ENCODE data around the gene ATAT1. TPM values are rescaled to one million over a fixed set of nuclear protein-coding genes. Genes with fewer than 3 reads are reported as not detected.
A peak's percentile ranks its signal among the peaks of the same experiment; 100 is the strongest.

ATAT1 gene
- total and polyA plus RNA-seq, 2 of the 13 experiments (the other 11 are each of a cell fraction or from before 2014, with no cell fraction given) = 9.2 to 23.6 TPM

- no peak for TF ChIP-seq ZNF607 (CRISPR knock-in tag; IDR thresholded peaks at IDR 0.05; ENCODE audit: borderline replicate concordance)
- peak; percentile 91 for TF ChIP-seq REPIN1 (CRISPR knock-in tag; IDR thresholded peaks at IDR 0.05; ENCODE audit: borderline replicate concordance, low read depth)
- no peak for TF ChIP-seq E2F1 (CRISPR knock-in tag; IDR thresholded peaks at IDR 0.05)
- TF ChIP-seq ARNTL (CRISPR knock-in tag; IDR thresholded peaks at IDR 0.05) = no peak; the same call in 1 of the 2 replicates
- no peak for TF ChIP-seq ONECUT2 (CRISPR knock-in tag; IDR thresholded peaks at IDR 0.05)
- TF ChIP-seq GRHL1 (CRISPR knock-in tag; conservative IDR thresholded peaks at IDR 0.05) = no peak
- TF ChIP-seq RFXAP (CRISPR knock-in tag; IDR thresholded peaks at IDR 0.05; ENCODE audit: borderline replicate concordance) = no peak
- TF ChIP-seq ZNF326 (CRISPR knock-in tag; IDR thresholded peaks at IDR 0.05; ENCODE audit: borderline replicate concordance) = no peak
- TF ChIP-seq ZNF30 (CRISPR knock-in tag; IDR thresholded peaks at IDR 0.05) = no peak
- no peak for TF ChIP-seq ZFP82 (CRISPR knock-in tag; IDR thresholded peaks at IDR 0.05; ENCODE audit: borderline replicate concordance)
- TF ChIP-seq ZNF441 (CRISPR knock-in tag; IDR thresholded peaks at IDR 0.05; ENCODE audit: borderline replicate concordance) = no peak
- TF ChIP-seq MTF1 (CRISPR knock-in tag; IDR thresholded peaks at IDR 0.05) = no peak
- no peak for TF ChIP-seq ZNF121 (CRISPR knock-in tag; IDR thresholded peaks at IDR 0.05)
- peak; percentile 96 for TF ChIP-seq ZBTB33 (CRISPR knock-in tag; IDR thresholded peaks at IDR 0.05)
- TF ChIP-seq ZNF33A (CRISPR knock-in tag; IDR thresholded peaks at IDR 0.05; ENCODE audit: borderline replicate concordance) = no peak
- no peak for TF ChIP-seq RBAK (CRISPR knock-in tag; IDR thresholded peaks at IDR 0.05)
- TF ChIP-seq ZFP62 (CRISPR knock-in tag; IDR thresholded peaks at IDR 0.05) = no peak
- TF ChIP-seq PHF5A (CRISPR knock-in tag; IDR thresholded peaks at IDR 0.05; ENCODE audit: low read depth, unreplicated experiment) = peak; percentile 47
- peak; percentile 49 for TF ChIP-seq ARID3A (IDR thresholded peaks at IDR 0.05; ENCODE audit: low read depth, low read length)
- TF ChIP-seq GZF1 (CRISPR knock-in tag; IDR thresholded peaks at IDR 0.05) = peak; percentile 81; the same call in 1 of the 2 replicates
- no peak for TF ChIP-seq ZNF703 (CRISPR knock-in tag; IDR thresholded peaks at IDR 0.05; ENCODE audit: borderline replicate concordance)
- peak; percentile 99 for TF ChIP-seq RAD21 (CRISPR knock-in tag; IDR thresholded peaks at IDR 0.05)
- TF ChIP-seq MIER3 (CRISPR knock-in tag; IDR thresholded peaks at IDR 0.05; ENCODE audit: borderline replicate concordance) = 0 out of 2 replicates have a peak, but pooled peaks have one; percentile 47
- TF ChIP-seq GABPA (IDR thresholded peaks at IDR 0.05; ENCODE audit: low read depth, low read length) = no peak
- TF ChIP-seq GABPA (CRISPR knock-in tag; IDR thresholded peaks at IDR 0.05; ENCODE audit: low read depth) = no peak
These were observed 52.5 kb downstream of the ATAT1 start (continued) for GRCh38 chr6:30678964-30679726.
